Uterus (tissue), 4 donors: ENCODE data around the gene GJD2. TPM values are rescaled to one million over a fixed set of nuclear protein-coding genes. Genes with fewer than 3 reads are reported as not detected.

Experiments
- DNase-seq, 2 donors: peaks; one replicate each; pipeline ENCODE4 v3.0.0-alpha.2; 2019 to 2020
- H3K27ac ChIP-seq, 2 donors: fragments of 200-600 bp; sonication (generic); 1 replicate in 1 of 2; 2 replicates in 1 of 2; pipeline ENCODE4 v1.5.1; 2016 to 2018
- H3K27me3 ChIP-seq, 2 donors: fragments of 200-600 bp; sonication (generic); one replicate each; pipeline ENCODE4 v1.5.1; 2018 to 2019; ENCODE audit warnings: control low read depth in 1 of 2
- H3K36me3 ChIP-seq, 2 donors: fragments of 200-600 bp; sonication (generic); one replicate each; pipeline ENCODE4 v1.5.1; 2019; ENCODE audit warnings: control low read depth in 1 of 2
- H3K4me1 ChIP-seq, 2 donors: fragments of 200-600 bp; sonication (generic); one replicate each; pipeline ENCODE4 v1.5.1; 2018 to 2019; ENCODE audit warnings: control low read depth in 1 of 2
- H3K4me3 ChIP-seq, 2 donors: fragments of 200-600 bp; sonication (generic); 1 replicate in 1 of 2; 2 replicates in 1 of 2; pipeline ENCODE4 v1.5.1; 2018 to 2019; ENCODE audit warnings: mild to moderate bottlenecking in 1 of 2
- H3K9me3 ChIP-seq, 2 donors: fragments of 200-600 bp; sonication (generic); one replicate each; pipeline ENCODE4 v1.5.1; 2019; ENCODE audit warnings: control low read depth in 1 of 2
- CTCF ChIP-seq, 4 experiments: fragments of 200-600 bp in 2 of 4; fragments of 450-650 bp in 2 of 4; sonication (generic) in 2 of 4; IDR thresholded peaks; one replicate each; pipeline ENCODE4 v1.5.1; 2016 to 2019; ENCODE audit warnings: antibody characterized with exemption in 4 of 4, mild to moderate bottlenecking in 2 of 4, moderate library complexity in 1 of 4
- POLR2A ChIP-seq, 2 donors: fragments of 450-650 bp; IDR thresholded peaks; one replicate each; pipeline ENCODE4 v1.6.1; 2016; ENCODE audit warnings: antibody characterized with exemption in 2 of 2, mild to moderate bottlenecking in 1 of 2, moderate library complexity in 1 of 2
- intact Hi-C: fragments of 100-400 bp; cut with DNase I; formaldehyde crosslinking; loops from one replicate; pipeline ENCODE4 v1.15.1; 2023; ENCODE audit warnings: low total_unique reads
- total RNA-seq, 4 donors: library from RNA; depleted of rRNA in 3 of 4; stranded (reverse); fragments of >200 nt in 3 of 4; gene quantifications; one replicate each; pipeline versions ENCODE4 v1.1.0 to v1.2.4, GENCODE V29; 2014 to 2023
- donor health status: DM: yes; HTN: yes; CAD: no.

The GJD2 gene
- total RNA-seq, 4 donors from 2014 or later: 0.14 TPM; not detected in 3

GRCh38 chr15:34714476-34715121 lies 40.2 kb downstream of the GJD2 start:
- Histone ChIP-seq H3K4me1 (no peaks in the 10 kb centered on the region), H3K9me3 (no peaks in the 10 kb centered on the region), H3K27me3 (no peaks in the 10 kb centered on the region), H3K4me3 (no peak overlapping the region), H3K36me3 (no peaks in the 10 kb centered on the region), H3K27ac (no peak overlapping the region)
- TF ChIP-seq CTCF (IDR thresholded peaks at IDR 0.05) (no peak), POLR2A (IDR thresholded peaks at IDR 0.05) (no peak)
- no peak for DNase-seq
- intact Hi-C loops: no loop called here

GRCh38 chr15:34713635-34714034 lies 41.2 kb downstream of the GJD2 start:
- H3K36me3 ChIP-seq: no peaks in the 10 kb centered on the region
- no peaks in the 10 kb centered on the region for H3K4me1 ChIP-seq
- H3K27me3 ChIP-seq: no peaks in the 10 kb centered on the region
- no peak for DNase-seq
- H3K9me3 ChIP-seq: no peaks in the 10 kb centered on the region
- H3K4me3 ChIP-seq: no peak overlapping the region
- intact Hi-C loops: no loop called here
- H3K27ac ChIP-seq: no peak overlapping the region
- TF ChIP-seq CTCF (IDR thresholded peaks at IDR 0.05): no peak
- no peak for TF ChIP-seq POLR2A (IDR thresholded peaks at IDR 0.05)

- no peak overlapping the region for H3K4me3 ChIP-seq
Observed at GRCh38 chr15:34709866-34710265, 44.9 kb downstream of the GJD2 start.

GRCh38 chr15:34708422-34708821 lies 46.4 kb downstream of the GJD2 start:
- Histone ChIP-seq H3K27me3 (no peaks in the 10 kb centered on the region), H3K27ac (no peak overlapping the region), H3K9me3 (no peaks in the 10 kb centered on the region), H3K4me3 (no peak overlapping the region), H3K4me1 (no peaks in the 10 kb centered on the region), H3K36me3 (no peaks in the 10 kb centered on the region)
- intact Hi-C loops: no loop called here
- DNase-seq: no peak
- TF ChIP-seq CTCF (IDR thresholded peaks at IDR 0.05) (peak; percentile 21 to 45 (median 29)), POLR2A (IDR thresholded peaks at IDR 0.05) (no peak)

More at GRCh38 chr15:34709866-34710265, 44.9 kb downstream of the GJD2 start:
- H3K27me3 ChIP-seq: no peaks in the 10 kb centered on the region
- no peaks in the 10 kb centered on the region for H3K4me1 ChIP-seq
- DNase-seq: no peak
- H3K27ac ChIP-seq: no peak overlapping the region
- H3K9me3 ChIP-seq: no peaks in the 10 kb centered on the region
- TF ChIP-seq POLR2A (IDR thresholded peaks at IDR 0.05) (no peak), CTCF (IDR thresholded peaks at IDR 0.05) (no peak)
- intact Hi-C loops: no loop called here
- H3K36me3 ChIP-seq: no peaks in the 10 kb centered on the region

- Histone ChIP-seq H3K4me3 (no peak overlapping the region), H3K27ac (no peak overlapping the region), H3K9me3 (no peaks in the 10 kb centered on the region), H3K27me3 (no peaks in the 10 kb centered on the region), H3K4me1 (no peaks in the 10 kb centered on the region), H3K36me3 (no peaks in the 10 kb centered on the region)
- intact Hi-C loops: no loop called here
- TF ChIP-seq POLR2A (IDR thresholded peaks at IDR 0.05): no peak
- no peak for TF ChIP-seq CTCF (IDR thresholded peaks at IDR 0.05)
- DNase-seq: no peak
Observed at GRCh38 chr15:34701536-34701935, 53.3 kb downstream of the GJD2 start.

Other genes with a start within 250 kb of the GJD2 start
- 100 to 1,000 TPM in 1 of 4 donors, 10 to 100 TPM in 3; 20.3 to 242 (median 71.6) TPM for gene GOLGA8B, start 171.3 kb downstream of the GJD2 start, total RNA-seq
- 1 to 10 TPM in 3 of 4 donors, not detected in 1; 1.0 to 3.0 (median 2.4) TPM for gene ACTC1, start 40.6 kb upstream of the GJD2 start, total RNA-seq
- 10 to 100 TPM; 13.1 to 52.7 (median 33.3) TPM for gene AQR, start 214.7 kb upstream of the GJD2 start, total RNA-seq
- gene ZNF770, start 233.3 kb upstream of the GJD2 start, total RNA-seq: 10 to 100 TPM; 18.4 to 86.1 (median 33.4) TPM